Mesenchymal stem cell (in vitro differentiated cells and primary cell): Measurements from ENCODE around the gene PYCR2.
"Not testable (repeated sequence)": the region's sequence is repeated elsewhere in the genome, so short reads cannot be mapped to it uniquely, and the experiment has no call there.

Experiments used
- DNase-seq: peaks from one replicate; pipeline ENCODE4 v3.0.0-alpha.2; 2013
- H2AFZ ChIP-seq: one replicate; pipeline ENCODE4 v1.6.1; 2013; ENCODE audit warnings: low read depth, mild to moderate bottlenecking, control low read depth, inconsistent platforms, low read length, moderate library complexity
- H2AK5ac ChIP-seq: 2 replicates; pipeline ENCODE4 v1.6.1; 2013; ENCODE audit warnings: low read length, moderate library complexity, mild to moderate bottlenecking, inconsistent platforms; ENCODE audit not compliant: severe bottlenecking
- H2BK120ac ChIP-seq: one replicate; pipeline ENCODE4 v1.6.1; 2013; ENCODE audit warnings: low read depth, mild to moderate bottlenecking, inconsistent platforms, low read length, moderate library complexity
- H2BK12ac ChIP-seq, 2 experiments: one replicate each; pipeline ENCODE4 v1.6.1; 2013; ENCODE audit warnings: inconsistent platforms in 2 of 2, low read length in 2 of 2, mild to moderate bottlenecking in 2 of 2, moderate library complexity in 2 of 2, control low read depth in 1 of 2
- H2BK15ac ChIP-seq: one replicate; pipeline ENCODE4 v1.6.1; 2013; ENCODE audit warnings: mild to moderate bottlenecking, low read depth, inconsistent platforms; ENCODE audit not compliant: poor library complexity, severe bottlenecking
- H2BK5ac ChIP-seq: 2 replicates; pipeline ENCODE4 v1.6.1; 2013; ENCODE audit warnings: low read depth, mild to moderate bottlenecking, low read length, control low read depth, inconsistent platforms; ENCODE audit not compliant: poor library complexity, severe bottlenecking
- H3K14ac ChIP-seq, 2 experiments: one replicate each; pipeline ENCODE4 v1.6.1; 2013; ENCODE audit warnings: inconsistent platforms in 2 of 2, low read length in 2 of 2, control low read depth in 1 of 2, mild to moderate bottlenecking in 1 of 2, moderate library complexity in 1 of 2
- H3K18ac ChIP-seq, 2 experiments: one replicate each; pipeline ENCODE4 v1.6.1; 2013; ENCODE audit warnings: inconsistent platforms in 2 of 2, low read length in 2 of 2, control low read depth in 1 of 2, low read depth in 1 of 2, mild to moderate bottlenecking in 1 of 2
- H3K23ac ChIP-seq, 2 experiments: one replicate each; pipeline ENCODE4 v1.6.1; 2013; ENCODE audit warnings: inconsistent platforms in 2 of 2, low read length in 2 of 2, mild to moderate bottlenecking in 2 of 2, moderate library complexity in 2 of 2, control low read depth in 1 of 2
- H3K27ac ChIP-seq: 2 replicates; pipeline ENCODE4 v1.5.1; 2013; ENCODE audit warnings: mild to moderate bottlenecking, moderate library complexity, low read length, control low read depth, inconsistent platforms; ENCODE audit not compliant: poor library complexity, severe bottlenecking
- H3K27me3 ChIP-seq, 2 experiments: 2 replicates each; pipeline versions ENCODE4 v1.6.1 to v1.7.0; 2013; ENCODE audit warnings: low read length in 2 of 2, mild to moderate bottlenecking in 2 of 2, moderate library complexity in 2 of 2, control low read depth in 1 of 2, inconsistent platforms in 1 of 2; ENCODE audit not compliant: control insufficient read depth in 1 of 2, insufficient read depth in 1 of 2
- H3K36me3 ChIP-seq, 2 experiments: 2 replicates each; pipeline versions ENCODE4 v1.6.1 to v1.7.0; 2013; ENCODE audit warnings: low read length in 2 of 2, control low read depth in 1 of 2, inconsistent platforms in 1 of 2, low read depth in 1 of 2, mild to moderate bottlenecking in 1 of 2; ENCODE audit not compliant: insufficient read depth in 2 of 2, control insufficient read depth in 1 of 2
- H3K4ac ChIP-seq, 2 experiments: one replicate each; pipeline ENCODE4 v1.6.1; 2013; ENCODE audit warnings: inconsistent platforms in 2 of 2, low read length in 2 of 2, mild to moderate bottlenecking in 2 of 2, moderate library complexity in 2 of 2, control low read depth in 1 of 2, low read depth in 1 of 2
- H3K4me1 ChIP-seq: 2 replicates; pipeline ENCODE4 v1.6.1; 2013; ENCODE audit warnings: low read depth, low read length, control low read depth; ENCODE audit not compliant: control insufficient read depth, insufficient read depth
- H3K4me2 ChIP-seq: 2 replicates; pipeline ENCODE4 v1.6.1; 2013; ENCODE audit warnings: low read length, mild to moderate bottlenecking, inconsistent platforms; ENCODE audit not compliant: poor library complexity, severe bottlenecking
- H3K4me3 ChIP-seq, 2 experiments: 2 replicates each; pipeline versions ENCODE4 v1.5.1 to v1.7.0; 2013; ENCODE audit warnings: low read length in 2 of 2, mild to moderate bottlenecking in 2 of 2, control low read depth in 1 of 2, low read depth in 1 of 2; ENCODE audit not compliant: insufficient read depth in 1 of 2
- H3K79me1 ChIP-seq: replicated peaks from 2 replicates; pipeline ENCODE4 v1.6.1; 2013; ENCODE audit warnings: mild to moderate bottlenecking, control low read depth, low read length, inconsistent platforms; ENCODE audit not compliant: poor library complexity, severe bottlenecking
- H3K9ac ChIP-seq: 2 replicates; pipeline ENCODE4 v1.7.0; 2013; ENCODE audit warnings: mild to moderate bottlenecking, low read length, moderate library complexity
- H3K9me3 ChIP-seq: 2 replicates; pipeline ENCODE4 v1.7.0; 2013; ENCODE audit warnings: mild to moderate bottlenecking, low read length; ENCODE audit not compliant: control insufficient read depth
- H4K8ac ChIP-seq: one replicate; pipeline ENCODE4 v1.6.1; 2013; ENCODE audit warnings: inconsistent platforms, mild to moderate bottlenecking, low read length, moderate library complexity
- H4K91ac ChIP-seq: one replicate; pipeline ENCODE4 v1.6.1; 2013; ENCODE audit warnings: mild to moderate bottlenecking, low read length, inconsistent platforms
- WGBS: methylation state at CpG from one replicate; pipeline ENCODE4 v1.1.7; 2013; ENCODE audit warnings: mixed read lengths; 5-methylcytosine and 5-hydroxymethylcytosine counted together

The PYCR2 gene

DNA sequence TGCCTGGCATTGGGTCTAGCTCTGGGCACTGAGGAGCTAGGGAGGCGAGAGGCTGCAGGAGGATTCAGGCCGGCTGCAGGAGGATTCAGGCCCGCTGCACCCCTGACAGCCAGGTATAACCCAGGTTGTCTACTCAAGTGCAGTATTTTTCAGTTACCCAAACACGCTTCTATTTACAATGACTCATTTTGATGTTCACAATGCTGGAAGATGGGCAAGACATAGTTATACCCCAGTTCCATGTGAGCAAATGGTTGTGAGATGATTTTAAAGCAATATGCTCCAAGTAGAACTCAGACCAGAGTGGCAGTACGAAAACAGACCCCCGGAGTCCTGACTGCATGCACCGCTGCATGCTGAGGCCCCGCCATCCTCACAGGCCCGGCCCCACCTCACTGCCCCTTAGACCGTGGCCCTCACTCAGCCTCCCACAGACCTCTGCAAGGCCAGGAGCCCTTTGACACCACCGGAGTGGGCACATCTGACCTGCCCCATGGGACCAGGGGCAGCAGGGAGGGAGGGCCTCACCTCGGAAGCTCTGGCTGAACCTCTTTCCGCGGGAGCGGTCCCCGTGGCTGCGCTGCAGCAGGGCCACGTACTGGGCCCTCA, 35.7 kb downstream of the PYCR2 start:
- H3K4ac ChIP-seq: no peak overlapping the region

DNA sequence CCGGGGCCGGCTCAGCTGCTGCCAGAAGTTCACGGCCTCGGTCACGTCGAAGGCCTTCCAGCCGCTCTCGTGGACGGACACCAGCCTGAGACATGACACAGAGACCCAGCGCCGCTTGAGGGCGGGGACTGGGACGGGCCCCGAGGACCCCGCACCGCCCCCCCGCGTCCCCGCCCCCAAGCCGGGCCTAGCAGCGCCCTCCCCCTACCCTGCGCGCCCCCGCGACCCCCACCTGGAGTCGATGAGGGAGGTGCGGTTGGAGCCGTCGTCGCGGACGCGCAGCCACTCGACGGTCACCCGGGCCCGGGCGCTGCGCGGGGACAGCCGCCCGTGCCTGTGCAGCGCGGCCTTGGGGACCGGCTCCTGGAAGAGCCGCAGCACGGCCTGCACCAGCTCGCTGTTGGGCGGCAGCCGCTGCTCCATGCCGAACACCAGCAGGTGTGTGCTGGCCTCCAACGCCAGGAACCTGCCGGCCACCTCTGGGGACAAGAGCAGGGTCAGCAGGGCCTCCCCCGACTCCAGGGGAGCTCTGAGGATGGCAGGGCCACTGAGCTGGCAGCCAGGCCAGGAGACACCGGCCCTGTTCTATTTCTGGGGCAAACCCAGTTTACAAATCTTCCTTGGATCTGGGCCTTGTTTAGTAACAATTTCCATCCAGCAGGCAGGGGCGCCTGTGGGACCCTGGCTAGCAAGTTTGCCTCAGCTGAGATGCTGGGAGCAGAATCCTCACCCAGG, 36.3 kb downstream of the PYCR2 start:
- H2AFZ ChIP-seq, H2BK15ac ChIP-seq, H2AK5ac ChIP-seq, H3K4ac ChIP-seq, H3K27me3 ChIP-seq, DNase-seq, H3K9me3 ChIP-seq, H3K14ac ChIP-seq, H2BK5ac ChIP-seq, H3K4me2 ChIP-seq, H3K18ac ChIP-seq, H3K27ac ChIP-seq, H3K79me1 ChIP-seq, H4K8ac ChIP-seq, H2BK12ac ChIP-seq, H3K36me3 ChIP-seq, H3K4me1 ChIP-seq, H3K9ac ChIP-seq, H2BK120ac ChIP-seq, H4K91ac ChIP-seq, H3K4me3 ChIP-seq: not testable (repeated sequence)
- H3K23ac ChIP-seq: peak overlapping the region in 1 of 2 experiments; percentile 56
- WGBS: 23% methylated on average over 28 of the region's 56 CpGs

More for the DNA sequence above, 35.7 kb downstream of the PYCR2 start:
- Histone ChIP-seq H3K9ac (no peak overlapping the region), H2BK5ac (no peak overlapping the region), H3K14ac (no peak overlapping the region), H2AK5ac (no peak overlapping the region), H3K4me3 (no peak overlapping the region), H3K79me1 (peaks cover 2% of the 10 kb centered on the region), H3K23ac (peak overlapping the region in 1 of 2 experiments; percentile 56), H2BK12ac (no peak overlapping the region), H2AFZ (no peak overlapping the region), H3K9me3 (no peaks in the 10 kb centered on the region), H2BK15ac (no peak overlapping the region), H2BK120ac (no peak overlapping the region), H3K27ac (no peak overlapping the region), H4K91ac (no peak overlapping the region), H4K8ac (no peak overlapping the region), H3K27me3 (no peaks in the 10 kb centered on the region), H3K36me3 (no peaks in the 10 kb centered on the region), H3K18ac (no peak overlapping the region), H3K4me1 (peaks cover 3% of the 10 kb centered on the region), H3K4me2 (no peak overlapping the region)
- no peak for DNase-seq
- 74% methylated on average over 17 of the region's 18 CpGs for WGBS

DNA sequence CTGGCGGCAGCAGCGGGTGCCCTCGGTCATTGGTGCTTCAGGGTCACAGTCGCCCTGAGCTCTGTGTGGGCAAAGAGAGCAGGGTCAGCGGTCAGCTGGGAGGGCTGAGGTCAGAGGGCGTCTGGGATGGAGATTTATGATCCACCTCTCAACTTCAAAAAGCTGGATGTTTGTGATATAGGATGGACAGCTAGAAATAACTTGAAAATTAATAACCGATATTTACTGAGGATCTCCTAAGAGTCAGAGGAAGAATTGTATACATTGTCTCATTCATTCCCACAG, 37.1 kb downstream of the PYCR2 start:
- no peak overlapping the region for H2BK120ac ChIP-seq
- no peak overlapping the region for H3K4me2 ChIP-seq
- WGBS: 88% methylated on average over 7 of the region's 7 CpGs
- no peak overlapping the region for H2BK12ac ChIP-seq
- no peak overlapping the region for H3K18ac ChIP-seq
- no peak overlapping the region for H4K8ac ChIP-seq
- H3K4me3 ChIP-seq: no peak overlapping the region
- no peak overlapping the region for H2AK5ac ChIP-seq
- no peak overlapping the region for H3K9ac ChIP-seq
- peaks cover 6% of the 10 kb centered on the region for H3K4me1 ChIP-seq
- H3K23ac ChIP-seq: no peak overlapping the region
- peaks cover 5% of the 10 kb centered on the region for H3K79me1 ChIP-seq
- DNase-seq: no peak
- no peak overlapping the region for H3K14ac ChIP-seq
- H2AFZ ChIP-seq: no peak overlapping the region
- no peaks in the 10 kb centered on the region for H3K9me3 ChIP-seq
- no peak overlapping the region for H4K91ac ChIP-seq
- H3K27me3 ChIP-seq: no peaks in the 10 kb centered on the region
- H2BK15ac ChIP-seq: no peak overlapping the region
- H3K4ac ChIP-seq: no peak overlapping the region
- H3K27ac ChIP-seq: no peak overlapping the region
- H3K36me3 ChIP-seq: no peaks in the 10 kb centered on the region
- H2BK5ac ChIP-seq: no peak overlapping the region

DNA sequence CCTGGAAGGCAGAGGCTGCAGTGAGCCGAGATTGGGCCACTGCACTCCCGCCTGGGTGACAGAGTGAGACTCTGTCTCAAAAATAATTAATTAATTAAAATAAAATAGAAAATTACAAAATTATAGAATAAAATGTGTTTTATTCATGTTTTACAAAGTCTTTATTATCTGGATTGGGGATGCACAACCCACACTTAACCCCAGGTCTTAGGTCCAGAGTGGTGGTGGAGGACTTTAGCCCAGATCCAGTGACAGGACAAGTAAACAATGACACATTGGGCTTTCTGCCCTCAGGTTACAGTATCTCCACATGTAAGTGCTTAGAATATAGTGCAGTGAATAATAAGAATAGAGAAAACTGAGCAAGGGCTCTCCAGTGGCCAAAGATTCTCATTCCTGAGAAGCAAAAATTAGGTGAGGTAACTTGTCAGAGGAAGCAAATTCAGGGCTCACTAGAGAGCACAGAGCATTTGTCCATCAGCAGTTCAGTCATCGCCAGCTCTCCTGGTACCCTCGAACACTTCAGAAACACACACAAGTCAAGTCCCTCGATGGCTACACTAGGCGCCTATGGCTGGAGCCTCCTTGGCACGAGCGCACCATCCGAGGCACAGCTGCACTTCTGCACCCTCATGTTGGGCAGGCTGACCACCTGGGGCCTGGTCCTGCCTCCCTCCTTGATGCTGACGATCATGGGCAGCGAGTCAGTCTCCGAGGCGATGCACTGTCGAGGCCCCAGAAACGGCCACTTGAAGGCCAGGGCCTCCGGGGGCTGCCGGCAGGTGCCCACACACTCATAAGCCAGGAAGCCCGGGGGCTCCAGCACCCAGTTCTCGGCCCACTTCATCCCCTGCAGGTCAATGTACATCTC, 37.7 kb downstream of the PYCR2 start:
- H3K23ac ChIP-seq: no peak overlapping the region
- H3K14ac ChIP-seq: no peak overlapping the region
- H3K4me1 ChIP-seq: peaks cover 8% of the 10 kb centered on the region
- H4K91ac ChIP-seq: no peak overlapping the region
- H3K9me3 ChIP-seq: no peaks in the 10 kb centered on the region
- no peak overlapping the region for H3K9ac ChIP-seq
- H3K27me3 ChIP-seq: no peaks in the 10 kb centered on the region
- no peak overlapping the region for H3K18ac ChIP-seq
- DNase-seq: no peak
- no peak overlapping the region for H2BK5ac ChIP-seq
- H3K27ac ChIP-seq: no peak overlapping the region
- WGBS: 92% methylated on average over 17 of the region's 19 CpGs
- no peaks in the 10 kb centered on the region for H3K36me3 ChIP-seq
- peaks cover 8% of the 10 kb centered on the region for H3K79me1 ChIP-seq
- no peak overlapping the region for H2BK12ac ChIP-seq
- no peak overlapping the region for H3K4ac ChIP-seq
- no peak overlapping the region for H4K8ac ChIP-seq
- H2BK15ac ChIP-seq: no peak overlapping the region
- no peak overlapping the region for H2BK120ac ChIP-seq
- no peak overlapping the region for H2AK5ac ChIP-seq
- no peak overlapping the region for H2AFZ ChIP-seq
- no peak overlapping the region for H3K4me3 ChIP-seq
- no peak overlapping the region for H3K4me2 ChIP-seq
